Osteoblast (primary cell): ENCODE measurements around the gene TP53TG3D. TPM values are rescaled to one million over a fixed set of nuclear protein-coding genes. Genes with fewer than 3 reads are reported as not detected.
"Not testable (repeated sequence)": the region's sequence is repeated elsewhere in the genome, so short reads cannot be mapped to it uniquely, and the experiment has no call there.

Source experiments
- DNase-seq: peaks from one replicate; pipeline ENCODE4 v3.0.0; 2011; ENCODE audit warnings: low spot score, mixed read lengths; ENCODE audit not compliant: insufficient read length; ENCODE audit errors: missing footprints
- H2AFZ ChIP-seq: 2 replicates; pipeline ENCODE4 v1.6.0; 2011; ENCODE audit warnings: mild to moderate bottlenecking, low read length
- H3K27ac ChIP-seq: 2 replicates; pipeline ENCODE4 v1.5.1; 2011; ENCODE audit warnings: mild to moderate bottlenecking, low read depth, low read length, moderate library complexity
- H3K27me3 ChIP-seq: 2 replicates; pipeline ENCODE4 v1.6.0; 2012; ENCODE audit warnings: mild to moderate bottlenecking, control low read depth, inconsistent platforms, low read length, moderate library complexity; ENCODE audit not compliant: insufficient read depth
- H3K36me3 ChIP-seq: 2 replicates; pipeline ENCODE4 v1.5.1; 2011; ENCODE audit warnings: mild to moderate bottlenecking, low read length, control low read depth, moderate library complexity; ENCODE audit not compliant: insufficient read depth
- H3K4me1 ChIP-seq: 2 replicates; pipeline ENCODE4 v1.5.1; 2011; ENCODE audit warnings: mild to moderate bottlenecking, low read length, control low read depth, moderate library complexity; ENCODE audit not compliant: insufficient read depth
- H3K4me2 ChIP-seq: 2 replicates; pipeline ENCODE4 v1.6.0; 2011; ENCODE audit warnings: mild to moderate bottlenecking, low read length; ENCODE audit not compliant: insufficient read depth
- H3K4me3 ChIP-seq: fragments of 200-600 bp; sonication (generic); 3 replicates; pipeline ENCODE4 v1.5.1; 2012; ENCODE audit warnings: mild to moderate bottlenecking, low read length, inconsistent platforms; ENCODE audit not compliant: insufficient read depth
- H3K79me2 ChIP-seq: 2 replicates; pipeline ENCODE4 v1.6.0; 2012; ENCODE audit warnings: mild to moderate bottlenecking, low read length, control low read depth, inconsistent platforms; ENCODE audit not compliant: insufficient read depth
- H3K9me3 ChIP-seq: 2 replicates; pipeline ENCODE4 v1.5.1; 2011; ENCODE audit warnings: low read depth, low read length, control low read depth
- H4K20me1 ChIP-seq: 2 replicates; pipeline ENCODE4 v1.6.0; 2012; ENCODE audit warnings: mild to moderate bottlenecking, low read length, control low read depth; ENCODE audit not compliant: insufficient read depth
- small RNA-seq: library from RNA; depleted of rRNA; stranded (forward); fragments of <200 nt; gene quantifications from one replicate; pipeline ENCODE3, GENCODE V24; 2012
- total RNA-seq: library from RNA; depleted of rRNA; stranded (reverse); fragments of >200 nt; gene quantifications from 2 replicates; pipeline ENCODE4 v1.2.3, GENCODE V29; 2012

The TP53TG3D gene
- total RNA-seq, 1 donor: not detected

DNA sequence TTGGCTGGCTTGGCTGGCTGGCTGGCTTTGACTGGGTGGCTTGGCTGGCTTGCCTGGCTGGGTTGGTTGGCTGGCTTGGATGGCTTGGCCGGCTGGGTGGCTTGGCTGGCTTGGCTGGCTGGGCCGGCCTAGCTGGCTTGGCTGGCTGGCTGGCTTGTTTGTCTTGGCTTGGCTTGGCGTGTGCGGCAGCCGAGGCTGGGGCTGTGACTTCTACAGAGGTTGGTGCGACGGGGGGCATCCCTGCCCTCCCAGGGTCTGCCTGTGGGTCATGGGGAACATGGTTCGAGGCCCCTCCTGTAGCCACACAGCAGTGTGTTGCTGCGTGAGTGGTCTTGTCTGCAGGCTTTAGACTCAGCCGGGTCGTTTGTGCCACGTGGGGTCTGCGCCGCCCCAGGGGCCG, 33.1 kb downstream of the TP53TG3D start:
- not testable (repeated sequence) for H4K20me1 ChIP-seq, H3K4me1 ChIP-seq, H3K36me3 ChIP-seq, H3K79me2 ChIP-seq, H3K27ac ChIP-seq, H3K9me3 ChIP-seq, H2AFZ ChIP-seq, H3K4me2 ChIP-seq, DNase-seq, H3K27me3 ChIP-seq, H3K4me3 ChIP-seq

DNA sequence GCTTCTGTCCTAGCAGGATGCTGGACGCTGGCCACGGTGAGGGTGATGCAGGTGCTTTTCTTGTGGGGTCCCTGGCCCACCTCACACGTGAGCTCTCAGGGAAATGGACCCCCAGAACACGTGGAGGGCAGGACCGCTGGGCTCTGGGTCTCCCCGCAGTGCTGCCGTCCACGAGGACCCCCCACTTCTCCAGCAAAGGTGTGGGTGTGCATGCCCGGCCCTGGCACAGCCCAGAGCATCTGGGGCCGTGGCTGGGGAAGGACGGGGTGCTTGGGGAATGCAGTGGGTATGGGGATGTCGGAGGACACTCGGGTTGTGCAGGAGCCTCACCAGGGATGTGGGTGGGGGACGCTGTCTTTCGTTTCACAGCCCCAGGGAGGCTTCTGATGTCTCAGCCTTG, 34.7 kb downstream of the TP53TG3D start:
- H3K4me3 ChIP-seq, H3K27ac ChIP-seq, DNase-seq, H3K36me3 ChIP-seq, H4K20me1 ChIP-seq, H3K79me2 ChIP-seq, H3K4me1 ChIP-seq, H2AFZ ChIP-seq, H3K4me2 ChIP-seq, H3K9me3 ChIP-seq, H3K27me3 ChIP-seq: not testable (repeated sequence)

DNA sequence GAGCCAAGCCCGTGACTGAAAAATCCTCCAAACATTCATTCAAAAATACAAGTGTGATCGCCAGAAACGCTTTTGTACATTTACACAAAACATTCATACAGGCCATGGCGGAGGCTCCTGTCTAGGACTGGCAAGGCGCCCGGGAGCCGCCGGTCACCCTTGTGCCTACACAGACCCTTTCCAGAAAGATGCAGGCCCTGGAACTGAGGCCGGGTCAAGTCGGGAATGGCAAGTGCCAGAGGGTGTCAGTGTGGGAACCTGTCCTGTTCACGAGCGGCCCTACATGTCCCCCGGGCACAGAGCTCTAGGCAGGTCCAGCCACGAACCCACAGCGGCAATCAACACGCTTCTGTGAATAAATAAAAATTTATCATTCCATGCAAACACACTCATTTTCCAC, 36.1 kb downstream of the TP53TG3D start:
- H3K4me2 ChIP-seq, H3K27ac ChIP-seq, H3K4me3 ChIP-seq, H3K36me3 ChIP-seq, H3K79me2 ChIP-seq, H4K20me1 ChIP-seq, DNase-seq, H3K4me1 ChIP-seq, H3K27me3 ChIP-seq, H2AFZ ChIP-seq, H3K9me3 ChIP-seq: not testable (repeated sequence)

DNA sequence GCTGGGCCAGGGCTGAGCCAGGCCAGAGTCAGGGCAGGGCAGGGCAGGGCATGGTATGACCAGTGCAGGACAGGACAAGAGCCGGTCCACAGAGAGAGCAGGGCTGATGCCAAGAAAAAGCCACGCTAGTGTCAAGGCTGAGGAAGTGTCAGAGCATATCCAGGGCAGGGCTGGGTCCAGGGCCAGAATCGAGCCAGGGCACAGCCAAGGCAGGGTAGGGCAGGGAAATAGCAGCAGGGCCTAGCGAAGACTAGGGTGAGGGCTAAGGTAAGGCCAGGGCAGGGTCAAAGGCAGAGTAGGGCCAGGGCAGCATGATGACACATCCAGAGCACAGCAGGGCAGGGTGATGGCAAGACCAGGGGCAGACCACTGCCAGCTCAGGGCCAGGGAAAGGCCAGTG, 49.7 kb downstream of the TP53TG3D start:
- not testable (repeated sequence) for H4K20me1 ChIP-seq

More for the DNA sequence above, 49.7 kb downstream of the TP53TG3D start:
- not testable (repeated sequence) for H2AFZ ChIP-seq, H3K4me2 ChIP-seq, H3K4me1 ChIP-seq, H3K27me3 ChIP-seq, H3K79me2 ChIP-seq, H3K4me3 ChIP-seq, H3K36me3 ChIP-seq, DNase-seq, H3K9me3 ChIP-seq, H3K27ac ChIP-seq

Small RNA genes within 50 kb of the gene (small RNA-seq; reads per million reads assigned to genes)
- gene AC133485.1: not detected
- gene AC140878.1: not detected
